Left ventricle myocardium inferior (tissue), 1 donor: ENCODE results near the gene SFRP4. TPM values are rescaled to one million over a fixed set of nuclear protein-coding genes. Genes with fewer than 3 reads are reported as not detected.
"Not testable (repeated sequence)": the region's sequence is repeated elsewhere in the genome, so short reads cannot be mapped to it uniquely, and the experiment has no call there.

Source experiments
- DNase-seq: peaks from one replicate; pipeline ENCODE4 v3.0.0-alpha.2; 2020
- H3K27ac ChIP-seq: fragments of 200-600 bp; replicated peaks from 2 replicates; pipeline ENCODE4 v1.8.0; 2021
- H3K27me3 ChIP-seq: fragments of 200-600 bp; 2 replicates; pipeline ENCODE4 v1.8.0; 2021; ENCODE audit warnings: low read depth
- H3K36me3 ChIP-seq: fragments of 200-600 bp; 2 replicates; pipeline ENCODE4 v1.8.0; 2021
- H3K4me1 ChIP-seq: fragments of 200-600 bp; 2 replicates; pipeline ENCODE4 v1.8.0; 2021
- H3K4me3 ChIP-seq: fragments of 200-600 bp; 2 replicates; pipeline ENCODE4 v1.8.0; 2021; ENCODE audit warnings: mild to moderate bottlenecking, moderate library complexity
- H3K9me3 ChIP-seq: fragments of 200-600 bp; replicated peaks from 2 replicates; pipeline ENCODE4 v1.8.0; 2021
- CTCF ChIP-seq: fragments of 200-600 bp; IDR thresholded peaks from 2 replicates; pipeline ENCODE4 v1.8.0; 2021; ENCODE audit warnings: antibody characterized with exemption, mild to moderate bottlenecking, borderline replicate concordance
- intact Hi-C: fragments of 100-400 bp; cut with micrococcal nuclease; formaldehyde crosslinking; loops from one replicate; pipeline ENCODE4 v1.11.0; 2022
- total RNA-seq: library from RNA; stranded (reverse); fragmentation: NEBNext Ultra II Directional; extraction: Animal tissue kit (Norgen Biotek cat#: 25700); gene quantifications from one replicate; pipeline ENCODE4 v1.2.1, GENCODE V29; 2021
- donor health status: DM: no; HTN: yes; CAD: no; lungs with severe emphysema.

The SFRP4 gene
- total RNA-seq, 1 donor from 2014 or later: 2.1 TPM

- intact Hi-C loops: no loop called here
- DNase-seq: no peak
- TF ChIP-seq CTCF: no peak
- Histone ChIP-seq H3K27ac (no peak overlapping the region), H3K4me1 (no peaks in the 10 kb centered on the region), H3K9me3 (no peaks in the 10 kb centered on the region), H3K27me3 (no peaks in the 10 kb centered on the region), H3K36me3 (no peaks in the 10 kb centered on the region), H3K4me3 (no peak overlapping the region)
Observed at GRCh38 chr7:37956791-37957190, 40.2 kb upstream of the SFRP4 start.

- H3K27ac ChIP-seq, DNase-seq, H3K9me3 ChIP-seq, H3K27me3 ChIP-seq, H3K4me1 ChIP-seq, intact Hi-C loops, H3K4me3 ChIP-seq, H3K36me3 ChIP-seq: not testable (repeated sequence)
Observed at GRCh38 chr7:37954217-37954616, 37.6 kb upstream of the SFRP4 start.

GRCh38 chr7:37952240-37952639, 35.6 kb upstream of the SFRP4 start:
- no peaks in the 10 kb centered on the region for H3K9me3 ChIP-seq
- no peak for DNase-seq
- H3K4me3 ChIP-seq: no peak overlapping the region
- peaks cover 11% of the 10 kb centered on the region for H3K4me1 ChIP-seq
- no peak overlapping the region for H3K27ac ChIP-seq
- no peaks in the 10 kb centered on the region for H3K27me3 ChIP-seq
- H3K36me3 ChIP-seq: no peaks in the 10 kb centered on the region
- intact Hi-C loops: no loop called here
- no peak for TF ChIP-seq CTCF

GRCh38 chr7:37947941-37948210, 31.3 kb upstream of the SFRP4 start:
- intact Hi-C loops: no loop called here
- no peak overlapping the region for H3K4me3 ChIP-seq
- H3K27me3 ChIP-seq: no peaks in the 10 kb centered on the region
- no peaks in the 10 kb centered on the region for H3K36me3 ChIP-seq
- peak overlapping the region; percentile 50 for H3K27ac ChIP-seq
- H3K9me3 ChIP-seq: no peaks in the 10 kb centered on the region
- no peak for TF ChIP-seq CTCF
- peaks cover 47% of the 10 kb centered on the region for H3K4me1 ChIP-seq
- DNase-seq: no peak

GRCh38 chr7:37947138-37947940, 30.7 kb upstream of the SFRP4 start:
- DNase-seq: no peak
- intact Hi-C loops: no loop called here
- H3K9me3 ChIP-seq: no peaks in the 10 kb centered on the region
- H3K27me3 ChIP-seq: no peaks in the 10 kb centered on the region
- no peak for TF ChIP-seq CTCF
- H3K27ac ChIP-seq: peak overlapping the region; percentile 50
- H3K4me3 ChIP-seq: no peak overlapping the region
- peaks cover 52% of the 10 kb centered on the region for H3K4me1 ChIP-seq
- H3K36me3 ChIP-seq: no peaks in the 10 kb centered on the region

GRCh38 chr7:37945336-37945735, 28.7 kb upstream of the SFRP4 start:
- peaks cover 57% of the 10 kb centered on the region for H3K4me1 ChIP-seq
- TF ChIP-seq CTCF: no peak
- no peak for DNase-seq
- H3K27me3 ChIP-seq: no peaks in the 10 kb centered on the region
- H3K36me3 ChIP-seq: no peaks in the 10 kb centered on the region
- H3K27ac ChIP-seq: peak overlapping the region; percentile 83
- intact Hi-C loops: no loop called here
- H3K9me3 ChIP-seq: no peaks in the 10 kb centered on the region
- H3K4me3 ChIP-seq: no peak overlapping the region
